Measurements from ENCODE around the gene UCHL3. TPM values are rescaled to one million over a fixed set of nuclear protein-coding genes. Genes with fewer than 3 reads are reported as not detected.

The UCHL3 gene
- total and polyA plus RNA-seq, 2 of the 4 experiments (the other 2 are of a cell fraction): 63.8 to 68.3 TPM

DNA sequence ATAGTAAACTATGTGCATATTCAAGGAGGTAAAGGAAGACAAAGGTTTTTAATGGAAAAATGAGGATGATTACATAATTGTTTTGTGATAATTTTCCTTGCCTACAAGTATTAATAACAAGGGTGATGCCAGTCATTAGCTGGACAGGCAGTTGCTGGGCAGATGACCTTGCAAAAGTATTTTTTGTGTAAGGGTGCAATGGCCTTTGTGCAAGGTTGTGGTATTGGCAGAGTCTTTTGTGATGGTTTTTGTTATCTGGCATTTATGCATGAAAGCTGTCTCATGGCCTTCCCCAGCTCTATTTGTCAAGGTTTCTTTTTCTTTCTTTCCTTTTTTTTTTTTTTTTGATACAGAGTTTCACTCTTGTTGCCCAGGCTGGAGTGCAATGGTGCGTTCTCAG lies 7.6 kb upstream of the UCHL3 start:
- Histone ChIP-seq H2AK9ac (replicated peaks; ENCODE audit: low read depth, low read length, poor library complexity) (no peak overlapping the region), H3K9ac (ENCODE audit: low read depth, low read length) (no peak overlapping the region), H2BK5ac (ENCODE audit: low read depth, low read length, poor library complexity, severe bottlenecking) (no peak overlapping the region), H3K23ac (ENCODE audit: low read depth, low read length) (no peak overlapping the region), H4K20me1 (ENCODE audit: insufficient read depth, low read length) (no peaks in the 10 kb centered on the region), H3K4me1 (ENCODE audit: control insufficient read depth, insufficient read depth, low read length) (peaks cover 3% of the 10 kb centered on the region; the same call in 1 of the 2 replicates), H2AK5ac (ENCODE audit: low read depth, low read length) (no peak overlapping the region), H3K79me1 (ENCODE audit: low read depth in 1 of 2, low read length in 2 of 2) (peaks cover 5 to 7% of the 10 kb centered on the region in 2 experiments), H4K8ac (ENCODE audit: low read depth in 2 of 2, low read length in 2 of 2) (no peak overlapping the region), H3K27me3 (ENCODE audit: control insufficient read depth, insufficient read depth, low read length) (no peaks in the 10 kb centered on the region), H3K27ac (ENCODE audit: insufficient read depth, low read length) (no peak overlapping the region), H2BK15ac (ENCODE audit: low read depth, low read length) (no peak overlapping the region), H4K5ac (ENCODE audit: low read depth, low read length) (no peak overlapping the region), H4K91ac (ENCODE audit: insufficient read depth, low read depth, low read length) (no peak overlapping the region), H3K4ac (ENCODE audit: low read depth, low read length) (no peak overlapping the region), H2BK120ac (ENCODE audit: low read depth, low read length) (no peak overlapping the region), H3K14ac (replicated peaks; ENCODE audit: low read depth, low read length) (no peak overlapping the region), H2AFZ (replicated peaks; ENCODE audit: low read length, poor library complexity) (no peak overlapping the region), H3K56ac (ENCODE audit: extremely low read depth, insufficient read depth, low read length) (no peak overlapping the region), H3K4me3 (ENCODE audit: insufficient read depth, low read depth, low read length) (no peak overlapping the region), H3K36me3 (ENCODE audit: control insufficient read depth, insufficient read depth, low read length) (no peaks in the 10 kb centered on the region), H2BK20ac (ENCODE audit: low read depth, low read length) (no peak overlapping the region), H3K4me2 (ENCODE audit: low read depth, low read length) (no peak overlapping the region), H3K18ac (ENCODE audit: low read depth, low read length) (no peak overlapping the region), H3K9me3 (ENCODE audit: control insufficient read depth, insufficient read depth, low read length) (no peaks in the 10 kb centered on the region), H3K9me1 (ENCODE audit: insufficient read depth, low read length) (no peaks in the 10 kb centered on the region; the same call in 1 of the 2 replicates)
- dilution Hi-C loops (cut with HindIII; ENCODE audit: low sequenced_read_pairs, unreplicated experiment): no loop called here
- BruUV-seq (replicated peaks): no TSS peak
- ChIA-PET CTCF (interaction anchor here (0.6 kb wide), 1 partner anchor 9 kb away, joined by 5 read pairs; no protein-coding TSS in a partner anchor), POLR2A (ENCODE audit: unreplicated experiment) (interaction anchor here (0.6 kb wide), 1 partner anchor 175 kb away, joined by 3 read pairs; no protein-coding TSS in a partner anchor)
- DNase-seq: no peak
- in situ Hi-C loops (cut with MboI; ENCODE audit: low sequenced_read_pairs): loop anchor here (10.0 kb wide), 1 partner anchor 167 kb away; no protein-coding TSS in a partner anchor
- no peak for ATAC-seq (ENCODE audit: low read depth)
- TF ChIP-seq POLR2A (IDR thresholded peaks at IDR 0.05; ENCODE audit: low read depth, low read length) (no peak), SMC3 (IDR thresholded peaks at IDR 0.05; ENCODE audit: low read depth, low read length) (no peak), RFX5 (IDR thresholded peaks at IDR 0.05; ENCODE audit: low read depth, low read length) (no peak), FOS (IDR thresholded peaks at IDR 0.05; ENCODE audit: low read depth, low read length) (no peak), CHD1 (IDR thresholded peaks at IDR 0.05; ENCODE audit: low read depth, low read length) (no peak), BHLHE40 (IDR thresholded peaks at IDR 0.05; ENCODE audit: low read depth, low read length) (no peak), CEBPB (IDR thresholded peaks at IDR 0.05; ENCODE audit: low read depth, low read length) (no peak), RAD21 (IDR thresholded peaks at IDR 0.05; ENCODE audit: low read length) (no peak), MAZ (IDR thresholded peaks at IDR 0.05; ENCODE audit: borderline replicate concordance, low read depth, low read length) (no peak), MAFK (IDR thresholded peaks at IDR 0.05; ENCODE audit: low read depth, low read length) (no peak), RCOR1 (IDR thresholded peaks at IDR 0.05; ENCODE audit: insufficient replicate concordance, low read length) (no peak), MXI1 (IDR thresholded peaks at IDR 0.05; ENCODE audit: borderline replicate concordance, low read depth, low read length) (no peak), NFE2L2 (IDR thresholded peaks at IDR 0.05; ENCODE audit: low read depth, low read length) (no peak)
- TF ChIP-seq, protein P1, sequence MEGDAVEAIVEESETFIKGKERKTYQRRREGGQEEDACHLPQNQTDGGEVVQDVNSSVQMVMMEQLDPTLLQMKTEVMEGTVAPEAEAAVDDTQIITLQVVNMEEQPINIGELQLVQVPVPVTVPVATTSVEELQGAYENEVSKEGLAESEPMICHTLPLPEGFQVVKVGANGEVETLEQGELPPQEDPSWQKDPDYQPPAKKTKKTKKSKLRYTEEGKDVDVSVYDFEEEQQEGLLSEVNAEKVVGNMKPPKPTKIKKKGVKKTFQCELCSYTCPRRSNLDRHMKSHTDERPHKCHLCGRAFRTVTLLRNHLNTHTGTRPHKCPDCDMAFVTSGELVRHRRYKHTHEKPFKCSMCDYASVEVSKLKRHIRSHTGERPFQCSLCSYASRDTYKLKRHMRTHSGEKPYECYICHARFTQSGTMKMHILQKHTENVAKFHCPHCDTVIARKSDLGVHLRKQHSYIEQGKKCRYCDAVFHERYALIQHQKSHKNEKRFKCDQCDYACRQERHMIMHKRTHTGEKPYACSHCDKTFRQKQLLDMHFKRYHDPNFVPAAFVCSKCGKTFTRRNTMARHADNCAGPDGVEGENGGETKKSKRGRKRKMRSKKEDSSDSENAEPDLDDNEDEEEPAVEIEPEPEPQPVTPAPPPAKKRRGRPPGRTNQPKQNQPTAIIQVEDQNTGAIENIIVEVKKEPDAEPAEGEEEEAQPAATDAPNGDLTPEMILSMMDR (conservative IDR thresholded peaks at IDR 0.05; ENCODE audit: low read depth, low read length): no peak
- TF ChIP-seq, protein P2, sequence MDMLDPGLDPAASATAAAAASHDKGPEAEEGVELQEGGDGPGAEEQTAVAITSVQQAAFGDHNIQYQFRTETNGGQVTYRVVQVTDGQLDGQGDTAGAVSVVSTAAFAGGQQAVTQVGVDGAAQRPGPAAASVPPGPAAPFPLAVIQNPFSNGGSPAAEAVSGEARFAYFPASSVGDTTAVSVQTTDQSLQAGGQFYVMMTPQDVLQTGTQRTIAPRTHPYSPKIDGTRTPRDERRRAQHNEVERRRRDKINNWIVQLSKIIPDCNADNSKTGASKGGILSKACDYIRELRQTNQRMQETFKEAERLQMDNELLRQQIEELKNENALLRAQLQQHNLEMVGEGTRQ (IDR thresholded peaks at IDR 0.05; ENCODE audit: low read depth, low read length): no peak
- TF ChIP-seq, protein P3, sequence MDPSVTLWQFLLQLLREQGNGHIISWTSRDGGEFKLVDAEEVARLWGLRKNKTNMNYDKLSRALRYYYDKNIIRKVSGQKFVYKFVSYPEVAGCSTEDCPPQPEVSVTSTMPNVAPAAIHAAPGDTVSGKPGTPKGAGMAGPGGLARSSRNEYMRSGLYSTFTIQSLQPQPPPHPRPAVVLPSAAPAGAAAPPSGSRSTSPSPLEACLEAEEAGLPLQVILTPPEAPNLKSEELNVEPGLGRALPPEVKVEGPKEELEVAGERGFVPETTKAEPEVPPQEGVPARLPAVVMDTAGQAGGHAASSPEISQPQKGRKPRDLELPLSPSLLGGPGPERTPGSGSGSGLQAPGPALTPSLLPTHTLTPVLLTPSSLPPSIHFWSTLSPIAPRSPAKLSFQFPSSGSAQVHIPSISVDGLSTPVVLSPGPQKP (IDR thresholded peaks at IDR 0.05; ENCODE audit: borderline replicate concordance, low read depth, low read length): no peak
- no CpG with 5 or more reads among the region's 1 CpG for WGBS, 2 experiments (ENCODE audit: extremely low coverage in 2 of 2, insufficient read length in 1 of 2)
- intact Hi-C loops (cut with micrococcal nuclease): no loop called here
